Aorta (tissue), 5 donors: Measurements from ENCODE around the gene IFT27. TPM values are rescaled to one million over a fixed set of nuclear protein-coding genes. Genes with fewer than 3 reads are reported as not detected.

Experiments
- ATAC-seq: fragments of 200-7000 bp; cut with Tn5 transposase; one replicate; pipeline ENCODE4 v1.9.1; 2022; ENCODE audit warnings: moderate library complexity; ENCODE audit not compliant: low FRiP score
- DNase-seq, 2 donors: peaks; one replicate each; pipeline ENCODE4 v3.0.0-alpha.2; 2020
- H3K27ac ChIP-seq, 2 donors: one replicate each; pipeline ENCODE4 v1.5.1; 2013; ENCODE audit warnings: low read length in 2 of 2, mild to moderate bottlenecking in 2 of 2, moderate library complexity in 2 of 2, control low read depth in 1 of 2, inconsistent platforms in 1 of 2, low read depth in 1 of 2
- H3K27me3 ChIP-seq, 2 donors: one replicate each; pipeline ENCODE4 v1.6.1; 2013; ENCODE audit warnings: control low read depth in 1 of 2, low read length in 1 of 2, mild to moderate bottlenecking in 1 of 2, moderate library complexity in 1 of 2; ENCODE audit not compliant: insufficient read depth in 2 of 2, control insufficient read depth in 1 of 2
- H3K36me3 ChIP-seq, 2 donors: one replicate each; pipeline ENCODE4 v1.6.1; 2013; ENCODE audit warnings: control low read depth in 1 of 2, low read length in 1 of 2, mild to moderate bottlenecking in 1 of 2; ENCODE audit not compliant: insufficient read depth in 2 of 2, control insufficient read depth in 1 of 2
- H3K4me1 ChIP-seq, 2 donors: one replicate each; pipeline ENCODE4 v1.6.1; 2013; ENCODE audit warnings: low read length in 2 of 2, control low read depth in 1 of 2, mild to moderate bottlenecking in 1 of 2, moderate library complexity in 1 of 2; ENCODE audit not compliant: insufficient read depth in 2 of 2, control insufficient read depth in 1 of 2
- H3K4me3 ChIP-seq, 2 donors: one replicate each; pipeline ENCODE4 v1.5.1; 2013; ENCODE audit warnings: low read length in 2 of 2, control low read depth in 1 of 2, mild to moderate bottlenecking in 1 of 2
- H3K9me3 ChIP-seq: one replicate; pipeline ENCODE4 v1.6.1; 2013; ENCODE audit warnings: mild to moderate bottlenecking, low read length; ENCODE audit not compliant: control insufficient read depth
- WGBS, 2 donors: extraction: QIAGEN DNeasy Blood & Tissue Kit; methylation state at CpG; one replicate each; pipeline ENCODE4 v1.1.7; 2013; 5-methylcytosine and 5-hydroxymethylcytosine counted together
- intact Hi-C, 2 donors: fragments of 100-400 bp; cut with DNase I; formaldehyde crosslinking; loops; one replicate each; pipeline versions ENCODE4 v1.14.2 to v1.15.0; 2022
- polyA plus RNA-seq, 2 donors: library from polyadenylated mRNA; stranded (reverse); fragments of 200-250 nt; gene quantifications; one replicate each; pipeline ENCODE4 v1.2.3, GENCODE V29; 2013
- total RNA-seq, 2 donors: library from RNA; stranded (reverse); fragmentation: NEBNext Ultra II Directional; extraction: Animal tissue kit (Norgen Biotek cat#: 25700); gene quantifications; one replicate each; pipeline ENCODE4 v1.2.1, GENCODE V29; 2021
- donor health status: healthy with polysubstance abuse.
- donor health status: Bipolar disorder and iron deficiency.
- donor health status: DM: no; HTN: no; CAD: no.
- donor health status: DM: no; HTN: no; CAD: no.
- donor health status: DM: yes; HTN: yes; CAD: no.

Gene IFT27
- total and polyA plus RNA-seq, 4 donors = 9.5 to 27.4 (median 19.7) TPM

- WGBS, 2 donors = 76 to 81% methylated on average over 5 of the region's 5 CpGs
- Histone ChIP-seq H3K9me3 (peaks cover 2% of the 10 kb centered on the region), H3K36me3 (no peaks in the 10 kb centered on the region), H3K4me1 (no peaks in the 10 kb centered on the region), H3K27me3 (no peaks in the 10 kb centered on the region), H3K4me3 (no peak overlapping the region), H3K27ac (no peak overlapping the region)
- ATAC-seq (no peak), DNase-seq (no peak)
- intact Hi-C loops = no loop called here
Observed at GRCh38 chr22:36713436-36713835, 62.5 kb downstream of the IFT27 start.

Other genes with a start within 250 kb of the IFT27 start
- gene EIF3D, start 247.0 kb downstream of the IFT27 start, total RNA-seq = 100 to 1,000 TPM; 122 to 146 TPM
- 100 to 1,000 TPM; 157 to 236 TPM for gene EIF3D, start 247.0 kb downstream of the IFT27 start, polyA plus RNA-seq
- gene CACNG2, start 72.4 kb downstream of the IFT27 start, total RNA-seq = not detected
- gene CACNG2, start 72.4 kb downstream of the IFT27 start, polyA plus RNA-seq = under 1 TPM in 1 of 2 donors, not detected in 1; 0.13 TPM
- not detected for gene PVALB, start 40.9 kb upstream of the IFT27 start, total RNA-seq
- not detected for gene PVALB, start 40.9 kb upstream of the IFT27 start, polyA plus RNA-seq
- 10 to 100 TPM; 22.9 to 42.4 TPM for gene NCF4, start 84.9 kb upstream of the IFT27 start, total RNA-seq
- 10 to 100 TPM in 1 of 2 donors, 1 to 10 TPM in 1; 6.5 to 31.4 TPM for gene NCF4, start 84.9 kb upstream of the IFT27 start, polyA plus RNA-seq
- 10 to 100 TPM in 1 of 2 donors, 1 to 10 TPM in 1; 7.0 to 17.6 TPM for gene CSF2RB, start 137.5 kb upstream of the IFT27 start, total RNA-seq
- 1 to 10 TPM; 1.3 to 2.9 TPM for gene CSF2RB, start 137.5 kb upstream of the IFT27 start, polyA plus RNA-seq
- 1 to 10 TPM; 9.7 to 10.0 TPM for gene TST, start 243.3 kb upstream of the IFT27 start, total RNA-seq
- 10 to 100 TPM; 26.8 to 61.7 TPM for gene TST, start 243.3 kb upstream of the IFT27 start, polyA plus RNA-seq
- gene MPST, start 243.6 kb upstream of the IFT27 start, total RNA-seq = 10 to 100 TPM; 30.8 to 38.6 TPM
- 100 to 1,000 TPM in 1 of 2 donors, 10 to 100 TPM in 1; 55.1 to 102 TPM for gene MPST, start 243.6 kb upstream of the IFT27 start, polyA plus RNA-seq